Measurements from ENCODE around the gene TAS2R41. TPM values are rescaled to one million over a fixed set of nuclear protein-coding genes. Genes with fewer than 3 reads are reported as not detected.

The TAS2R41 gene
- total RNA-seq, 1 donor from 2014 or later = not detected

DNA sequence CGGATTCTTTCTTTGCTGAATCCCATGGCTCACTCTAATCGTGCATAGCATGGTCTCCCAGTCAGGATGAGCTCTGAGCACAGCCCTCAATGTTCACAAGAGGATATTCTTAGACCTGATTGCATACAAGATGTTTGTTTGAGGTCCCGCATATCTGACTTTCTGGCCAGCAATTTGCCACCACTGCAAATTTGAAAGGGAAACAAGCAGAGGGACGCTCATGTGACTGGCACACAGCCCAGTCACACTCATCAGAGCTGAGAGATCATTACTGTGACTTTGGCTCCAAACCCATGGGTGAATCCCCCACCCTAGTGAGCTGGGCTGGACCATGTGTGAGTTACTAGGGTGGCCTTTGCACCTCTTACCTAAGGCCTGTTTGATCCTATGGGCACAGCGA lies 9.9 kb downstream of the TAS2R41 start:
- intact Hi-C loops (cut with DNase I) = no loop called here
- Histone ChIP-seq H3K9me3 (no peaks in the 10 kb centered on the region), H3K4me1 (peaks cover 23% of the 10 kb centered on the region), H3K36me3 (no peaks in the 10 kb centered on the region), H3K27me3 (no peaks in the 10 kb centered on the region), H3K4me3 (no peak overlapping the region), H3K27ac (peak overlapping the region; percentile 73)
- TF ChIP-seq, protein P1, sequence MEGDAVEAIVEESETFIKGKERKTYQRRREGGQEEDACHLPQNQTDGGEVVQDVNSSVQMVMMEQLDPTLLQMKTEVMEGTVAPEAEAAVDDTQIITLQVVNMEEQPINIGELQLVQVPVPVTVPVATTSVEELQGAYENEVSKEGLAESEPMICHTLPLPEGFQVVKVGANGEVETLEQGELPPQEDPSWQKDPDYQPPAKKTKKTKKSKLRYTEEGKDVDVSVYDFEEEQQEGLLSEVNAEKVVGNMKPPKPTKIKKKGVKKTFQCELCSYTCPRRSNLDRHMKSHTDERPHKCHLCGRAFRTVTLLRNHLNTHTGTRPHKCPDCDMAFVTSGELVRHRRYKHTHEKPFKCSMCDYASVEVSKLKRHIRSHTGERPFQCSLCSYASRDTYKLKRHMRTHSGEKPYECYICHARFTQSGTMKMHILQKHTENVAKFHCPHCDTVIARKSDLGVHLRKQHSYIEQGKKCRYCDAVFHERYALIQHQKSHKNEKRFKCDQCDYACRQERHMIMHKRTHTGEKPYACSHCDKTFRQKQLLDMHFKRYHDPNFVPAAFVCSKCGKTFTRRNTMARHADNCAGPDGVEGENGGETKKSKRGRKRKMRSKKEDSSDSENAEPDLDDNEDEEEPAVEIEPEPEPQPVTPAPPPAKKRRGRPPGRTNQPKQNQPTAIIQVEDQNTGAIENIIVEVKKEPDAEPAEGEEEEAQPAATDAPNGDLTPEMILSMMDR (IDR thresholded peaks at IDR 0.05) = no peak
- ATAC-seq = peak; percentile 70
- DNase-seq = peak; percentile 67

DNA sequence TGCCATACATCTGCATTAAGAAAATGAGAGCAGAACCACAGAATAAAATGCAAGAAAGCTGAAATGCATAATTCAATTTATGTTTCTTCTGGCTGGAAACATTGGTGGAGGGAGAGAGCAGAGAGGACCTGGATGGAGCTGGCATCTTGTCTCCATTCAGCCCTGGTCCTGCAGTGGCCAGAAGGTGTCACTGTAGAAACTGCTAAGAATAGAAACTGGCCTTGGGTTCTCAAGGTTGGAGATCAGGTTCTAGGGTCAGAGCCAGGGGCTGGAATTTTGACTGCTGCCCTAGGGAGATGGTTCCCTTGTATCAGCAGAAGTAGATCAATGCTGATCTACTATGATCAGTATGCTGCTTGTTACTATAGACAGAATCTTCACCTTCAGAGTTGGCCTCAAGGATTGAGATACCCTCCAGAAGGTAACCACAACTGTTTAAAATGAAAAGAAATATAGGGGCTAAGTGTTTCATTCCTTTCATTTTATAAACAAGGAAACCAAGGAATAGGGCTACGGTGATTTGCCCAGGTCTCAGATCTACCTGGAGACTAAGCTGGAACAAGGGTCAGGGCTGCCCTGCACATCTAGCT lies 13.1 kb downstream of the TAS2R41 start:
- Histone ChIP-seq H3K4me1 (peaks cover 23% of the 10 kb centered on the region), H3K36me3 (no peaks in the 10 kb centered on the region), H3K4me3 (no peak overlapping the region), H3K27me3 (no peaks in the 10 kb centered on the region), H3K9me3 (no peaks in the 10 kb centered on the region), H3K27ac (no peak overlapping the region)
- intact Hi-C loops (cut with DNase I) = no loop called here
- TF ChIP-seq, protein P1 (IDR thresholded peaks at IDR 0.05) = peak; percentile 49
- DNase-seq = no peak
- peak; percentile 65 for ATAC-seq

DNA sequence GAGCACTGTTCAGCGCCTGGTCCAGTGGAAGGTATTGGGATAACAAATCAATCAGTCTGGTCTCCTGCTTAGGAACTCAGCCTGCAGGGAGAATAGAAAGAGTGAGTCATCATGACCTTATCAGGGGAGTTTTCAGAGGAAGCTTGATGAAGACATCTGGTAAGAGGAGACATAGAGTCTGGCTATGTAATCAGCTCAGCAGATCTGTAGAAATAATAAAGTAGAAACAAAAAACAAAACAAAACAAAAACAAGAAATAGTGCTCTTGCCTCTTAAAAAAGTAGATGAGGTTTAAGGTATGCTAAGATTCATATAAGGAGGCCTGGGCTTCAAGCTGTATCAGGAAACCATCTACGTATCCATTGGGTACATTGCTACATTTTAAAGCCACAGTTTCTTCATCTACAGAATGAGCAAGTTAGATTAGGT lies 14.4 kb downstream of the TAS2R41 start:
- H3K36me3 ChIP-seq = no peaks in the 10 kb centered on the region
- peaks cover 20% of the 10 kb centered on the region for H3K4me1 ChIP-seq
- no peak overlapping the region for H3K27ac ChIP-seq
- DNase-seq = no peak
- peak; percentile 43 for ATAC-seq
- TF ChIP-seq, protein P1 (IDR thresholded peaks at IDR 0.05) = no peak
- no peaks in the 10 kb centered on the region for H3K9me3 ChIP-seq
- intact Hi-C loops (cut with DNase I) = no loop called here
- H3K27me3 ChIP-seq = no peaks in the 10 kb centered on the region
- H3K4me3 ChIP-seq = no peak overlapping the region

DNA sequence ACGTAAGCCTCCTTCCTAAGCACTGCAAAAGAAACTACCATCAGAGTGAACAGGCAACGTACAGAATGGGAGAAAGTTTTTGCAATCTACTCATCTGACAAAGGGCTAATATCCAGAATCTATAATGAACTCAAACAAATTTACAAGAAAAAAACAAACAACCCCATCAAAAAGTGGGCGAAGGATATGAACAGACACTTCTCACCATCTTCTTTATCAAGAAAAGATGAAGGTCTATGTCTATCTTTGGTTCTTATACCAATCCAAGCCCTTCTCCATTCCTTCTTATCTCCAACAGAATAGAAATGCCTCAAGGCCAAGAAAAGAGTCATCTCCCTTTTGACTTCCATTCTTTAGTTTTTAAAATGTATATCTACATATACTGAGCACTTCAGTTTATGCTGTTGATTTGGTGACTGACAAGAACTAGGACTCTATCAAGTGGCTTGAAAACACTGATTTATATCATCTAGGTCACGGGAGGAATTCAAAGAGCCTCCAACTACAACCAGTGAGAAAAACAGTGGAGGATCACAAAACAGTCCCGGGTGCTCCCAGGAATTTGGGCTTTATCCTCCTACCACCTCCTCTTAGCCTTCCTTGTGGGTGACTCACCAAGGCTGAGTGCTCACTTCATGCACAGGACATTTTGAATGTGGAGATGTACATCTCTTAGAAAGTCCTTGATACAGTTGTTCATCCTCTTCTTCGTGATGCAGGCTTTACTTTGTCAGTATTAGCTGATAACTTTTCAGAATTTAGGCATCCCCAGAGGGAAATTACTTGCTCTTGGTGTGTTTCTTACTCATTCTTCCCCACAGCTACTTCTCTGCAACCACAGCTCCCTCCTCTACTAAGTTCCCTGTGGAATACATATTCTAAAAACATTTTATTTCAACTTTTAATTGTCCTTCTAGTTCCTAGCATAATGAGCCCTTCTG lies 15.4 kb downstream of the TAS2R41 start:
- TF ChIP-seq, protein P1 (IDR thresholded peaks at IDR 0.05) = no peak
- intact Hi-C loops (cut with DNase I) = no loop called here
- no peak overlapping the region for H3K27ac ChIP-seq
- H3K27me3 ChIP-seq = no peaks in the 10 kb centered on the region
- no peaks in the 10 kb centered on the region for H3K9me3 ChIP-seq
- H3K36me3 ChIP-seq = no peaks in the 10 kb centered on the region
- DNase-seq = no peak
- no peak overlapping the region for H3K4me3 ChIP-seq
- peaks cover 13% of the 10 kb centered on the region for H3K4me1 ChIP-seq
- ATAC-seq = no peak

DNA sequence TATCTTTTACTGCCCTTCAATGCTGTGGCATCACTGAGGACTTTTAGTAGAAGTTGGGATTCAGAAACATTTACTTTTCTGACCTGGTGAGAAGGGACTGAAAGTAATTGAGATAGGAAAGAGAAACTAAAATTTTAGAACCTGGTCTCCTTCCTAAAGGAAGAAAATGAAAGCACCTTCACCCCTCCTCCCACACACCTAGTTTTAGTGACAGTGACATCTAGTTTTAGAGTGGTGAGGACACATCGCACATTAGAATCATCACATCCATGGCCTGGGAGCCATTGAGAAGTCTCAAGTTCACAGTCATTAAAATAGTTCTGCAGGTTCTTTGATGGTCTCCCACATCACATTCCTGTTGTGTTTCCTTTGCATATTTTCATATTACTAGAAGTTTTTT lies 16.1 kb downstream of the TAS2R41 start:
- DNase-seq (no peak), ATAC-seq (no peak)
- no peaks in the 10 kb centered on the region for H3K36me3 ChIP-seq
- H3K27ac ChIP-seq = no peak overlapping the region
- intact Hi-C loops (cut with DNase I) = no loop called here
- no peak overlapping the region for H3K4me3 ChIP-seq
- no peaks in the 10 kb centered on the region for H3K9me3 ChIP-seq
- TF ChIP-seq, protein P1 (IDR thresholded peaks at IDR 0.05) = no peak
- no peaks in the 10 kb centered on the region for H3K27me3 ChIP-seq
- peaks cover 12% of the 10 kb centered on the region for H3K4me1 ChIP-seq
